GM19467 (cell line): ENCODE measurements around the gene USH1G.
"Not testable (repeated sequence)": the region's sequence is repeated elsewhere in the genome, so short reads cannot be mapped to it uniquely, and the experiment has no call there.

ENCODE experiments used
- ATAC-seq: cut with Tn5 transposase; IDR thresholded peaks from one replicate; pipeline ENCODE4 v1.9.1; 2021; ENCODE audit warnings: mild to moderate bottlenecking, moderate library complexity; ENCODE audit not compliant: unreplicated experiment

The USH1G gene

DNA sequence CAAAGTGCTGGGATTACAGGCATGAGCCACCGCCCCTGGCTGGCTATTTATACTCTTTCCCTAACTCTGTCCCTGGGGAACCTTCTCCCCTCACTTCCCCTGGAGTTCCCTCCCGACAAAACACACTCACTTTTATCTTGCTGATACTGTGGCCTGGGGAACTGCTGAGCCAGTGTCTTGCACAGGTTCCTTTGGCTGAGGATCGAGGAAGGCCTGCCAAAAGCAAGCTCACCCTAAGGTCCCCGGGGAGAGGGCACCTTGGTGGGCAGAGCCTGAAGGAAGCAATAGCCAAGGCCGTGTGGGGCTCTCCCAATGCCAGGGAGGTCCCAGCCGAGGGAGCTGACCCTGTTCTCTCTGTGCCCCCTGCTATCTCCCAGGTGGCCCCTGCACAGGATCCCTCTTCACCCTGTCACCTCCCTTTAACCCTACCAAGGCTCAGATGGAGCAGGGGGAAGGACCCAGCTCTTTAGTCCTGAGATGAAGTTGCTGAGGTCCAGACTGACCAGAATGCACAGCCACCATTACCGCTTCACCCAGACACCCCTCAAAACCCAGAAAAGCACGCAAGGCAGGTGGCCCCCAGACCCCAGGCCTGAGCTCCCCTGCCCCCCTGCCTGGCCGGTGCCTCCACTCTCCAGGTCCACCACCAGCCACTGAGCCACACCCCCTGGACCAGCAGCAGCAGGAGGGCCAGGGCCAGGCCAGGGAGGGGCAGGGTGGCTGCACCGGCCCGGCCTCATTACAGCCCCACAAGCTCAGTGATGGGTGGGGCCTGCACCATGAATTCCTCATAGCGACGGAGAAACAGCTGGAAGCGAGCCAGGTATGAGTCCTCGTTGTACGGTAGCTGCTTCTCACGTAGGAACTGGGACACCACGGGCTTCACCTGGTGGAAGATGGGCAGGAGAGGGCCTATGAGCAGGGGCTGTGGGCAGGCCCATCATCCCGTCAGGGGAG, 45.2 kb downstream of the USH1G start:
- ATAC-seq, result no peak

DNA sequence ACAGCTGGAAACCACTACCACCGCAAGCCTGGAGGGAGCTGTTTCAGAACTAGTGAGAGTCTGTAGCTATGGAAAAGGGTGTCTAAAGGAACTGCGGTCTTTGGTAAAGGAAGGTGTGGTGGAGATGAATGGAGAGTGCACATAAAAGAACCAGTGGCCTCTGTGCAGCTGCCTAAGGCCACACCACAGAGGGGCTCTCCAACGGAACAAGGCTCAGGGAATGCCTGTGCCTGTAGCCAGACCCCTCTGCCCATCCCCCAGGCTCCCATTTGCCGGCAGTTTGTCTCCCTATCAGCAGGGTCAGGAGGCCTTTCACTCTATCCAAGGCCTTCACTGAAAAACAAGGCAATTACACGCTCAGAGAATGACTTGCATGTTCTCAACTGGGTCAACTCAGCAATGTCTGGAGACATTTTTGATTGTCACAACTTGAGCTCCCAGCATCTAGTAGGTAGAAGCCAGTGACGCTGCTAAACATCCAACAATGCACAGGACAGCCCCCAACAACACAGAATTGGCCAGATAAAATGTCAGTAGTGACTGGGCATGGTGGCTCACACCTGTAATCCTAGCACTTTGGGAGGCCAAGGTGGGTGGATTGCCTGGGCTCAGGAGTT, 47.0 kb downstream of the USH1G start:
- ATAC-seq, result no peak

- ATAC-seq, result no peak
These were observed 47.7 kb downstream of the USH1G start for GRCh38 chr17:74875155-74875976.

- ATAC-seq, result no peak
These were observed 48.4 kb downstream of the USH1G start for GRCh38 chr17:74874615-74875037.

GRCh38 chr17:74873874-74874614, 49.0 kb downstream of the USH1G start:
- ATAC-seq, result no peak

DNA sequence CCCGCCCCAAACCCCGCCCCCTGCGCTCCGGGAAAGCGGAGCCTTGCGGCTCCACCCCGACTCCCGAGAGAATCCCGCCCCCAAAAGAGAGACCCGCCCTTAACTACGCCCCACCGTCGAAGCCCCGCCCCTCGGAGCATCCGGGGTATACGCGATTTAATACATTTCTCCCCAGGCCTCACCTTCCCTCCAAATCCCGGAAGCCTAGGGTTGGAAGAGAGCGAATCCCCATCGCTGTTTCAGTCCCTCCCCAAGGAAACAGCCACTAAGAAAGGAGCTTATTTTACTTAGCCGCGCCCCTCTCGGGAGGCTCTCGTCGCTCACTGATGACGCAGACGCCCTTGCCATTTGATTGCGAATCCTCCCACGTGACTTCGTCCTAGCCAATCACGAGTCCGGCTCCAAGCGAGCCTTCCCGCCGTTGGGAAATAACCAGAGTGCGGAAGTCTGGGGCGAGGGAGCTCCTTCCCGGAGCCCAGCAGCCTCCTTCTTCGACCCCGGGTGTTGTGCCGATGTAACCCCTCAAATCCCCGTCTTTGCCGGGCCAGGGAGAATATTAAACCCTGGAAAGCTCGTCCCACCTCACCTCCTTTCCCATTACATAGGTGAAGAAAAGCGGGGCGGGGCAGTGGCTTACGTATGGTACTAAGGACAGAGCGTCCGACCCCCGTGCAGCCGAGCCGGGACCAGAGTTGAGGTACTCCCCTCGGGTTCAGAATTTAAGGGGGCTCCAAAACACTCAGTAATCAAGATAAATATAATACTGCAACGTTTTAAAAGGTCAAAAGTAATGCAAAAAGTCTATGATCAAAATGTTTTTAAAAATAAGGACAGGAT, 49.8 kb downstream of the USH1G start:
- peak; percentile 85 for ATAC-seq

GRCh38 chr17:74872313-74873036, 50.6 kb downstream of the USH1G start, which contains the start of gene FDXR:
Gene FDXR, minus strand, starts transcription at chr17:74872994. Its CDS starts 50 bp downstream, at chr17:74872944.
- peak; percentile 28 for ATAC-seq

DNA sequence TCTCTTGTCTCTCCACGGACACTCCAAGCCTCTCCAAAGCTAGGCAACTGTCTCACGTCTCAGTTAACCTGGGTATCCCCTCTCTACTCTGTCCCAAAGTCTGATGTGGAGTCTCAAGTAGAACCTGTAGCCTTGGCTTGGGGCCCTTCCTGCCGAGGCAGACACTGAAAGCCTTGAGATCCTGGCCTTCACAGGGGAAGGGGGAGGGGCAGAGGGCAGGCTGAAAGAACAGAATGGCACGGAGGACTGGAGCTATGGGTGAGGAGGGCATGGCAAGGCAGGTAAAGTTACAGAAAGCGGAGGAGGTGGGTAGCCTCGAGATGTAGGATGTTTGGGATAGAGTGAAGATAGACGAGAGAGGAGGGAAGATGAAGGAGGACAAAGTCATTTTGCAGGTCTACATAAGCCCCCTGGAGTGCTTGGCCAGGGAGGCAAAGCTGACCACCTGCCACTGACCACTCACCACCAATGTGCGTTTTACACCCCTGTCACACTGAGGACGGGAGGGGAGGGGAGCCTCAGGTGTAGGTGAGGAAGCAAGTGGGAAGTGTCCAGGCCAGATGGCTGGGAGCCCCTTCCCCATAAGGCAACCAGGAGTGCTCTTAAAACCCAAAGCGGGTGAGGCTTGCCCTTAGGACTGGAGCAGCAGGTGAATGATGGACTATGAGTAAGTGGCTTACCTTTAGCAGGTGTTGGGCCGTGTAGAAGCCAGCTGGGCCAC, 51.5 kb downstream of the USH1G start:
- ATAC-seq, result no peak

- no peak for ATAC-seq
These were observed 52.5 kb downstream of the USH1G start for GRCh38 chr17:74870512-74870911.

DNA sequence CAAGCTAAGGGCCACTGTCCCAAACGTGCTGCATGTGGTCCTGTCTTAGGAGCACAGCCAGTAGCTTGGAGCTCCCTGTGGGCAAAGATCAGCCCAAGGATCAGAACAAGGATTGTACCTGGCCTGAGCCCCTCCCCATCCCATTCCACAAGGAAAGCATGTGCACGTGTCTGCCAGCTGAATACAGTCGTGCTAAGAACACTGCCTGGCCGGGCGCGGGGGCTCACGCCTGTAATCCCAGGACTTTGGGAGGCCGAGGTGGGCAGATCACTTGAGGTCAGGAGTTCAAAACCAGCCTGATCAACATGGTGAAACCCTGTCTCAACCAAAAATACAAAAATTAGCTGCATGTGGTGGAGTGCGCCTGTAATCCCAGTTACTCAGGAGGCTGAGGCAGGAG, 53.0 kb downstream of the USH1G start:
- not testable (repeated sequence) for ATAC-seq

GRCh38 chr17:74868908-74869255, 54.2 kb downstream of the USH1G start:
- ATAC-seq, result no peak

DNA sequence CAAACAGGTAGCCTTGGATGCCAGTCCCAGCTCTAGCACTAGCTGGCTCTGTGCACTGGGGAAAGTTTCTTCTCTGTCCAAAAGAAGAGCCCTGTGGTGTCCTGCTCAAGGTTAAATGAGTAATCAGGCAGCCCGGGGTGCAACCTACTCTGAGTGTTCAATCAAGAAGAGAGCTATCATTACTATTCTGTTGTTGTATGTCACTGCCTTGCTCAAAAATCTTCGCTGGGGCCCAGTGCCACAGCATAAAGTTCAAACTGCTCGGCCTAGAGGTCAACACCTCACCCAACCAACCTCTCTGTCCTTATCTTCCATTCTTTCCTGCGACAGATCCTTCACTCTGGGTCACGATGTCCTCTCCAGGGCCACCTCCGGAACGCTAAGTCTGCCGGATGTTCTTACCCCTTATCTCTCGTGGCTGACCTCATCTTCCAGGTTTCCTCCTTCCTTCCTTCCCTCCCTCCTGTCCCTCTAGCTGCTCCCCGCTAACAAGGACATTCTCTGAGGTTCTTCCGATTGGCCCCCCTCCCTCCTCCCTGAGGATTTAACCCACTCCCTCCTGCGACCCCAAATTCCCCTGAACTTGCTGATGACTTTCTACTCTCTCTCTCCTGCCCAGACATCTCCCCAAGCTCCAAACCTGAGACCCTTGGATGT, 54.7 kb downstream of the USH1G start:
- ATAC-seq, result no peak

- no peak for ATAC-seq
These were observed 56.7 kb downstream of the USH1G start for GRCh38 chr17:74866198-74866835.
